Measurements from ENCODE around the gene ZNF746.

- TF ChIP-seq, protein P1, sequence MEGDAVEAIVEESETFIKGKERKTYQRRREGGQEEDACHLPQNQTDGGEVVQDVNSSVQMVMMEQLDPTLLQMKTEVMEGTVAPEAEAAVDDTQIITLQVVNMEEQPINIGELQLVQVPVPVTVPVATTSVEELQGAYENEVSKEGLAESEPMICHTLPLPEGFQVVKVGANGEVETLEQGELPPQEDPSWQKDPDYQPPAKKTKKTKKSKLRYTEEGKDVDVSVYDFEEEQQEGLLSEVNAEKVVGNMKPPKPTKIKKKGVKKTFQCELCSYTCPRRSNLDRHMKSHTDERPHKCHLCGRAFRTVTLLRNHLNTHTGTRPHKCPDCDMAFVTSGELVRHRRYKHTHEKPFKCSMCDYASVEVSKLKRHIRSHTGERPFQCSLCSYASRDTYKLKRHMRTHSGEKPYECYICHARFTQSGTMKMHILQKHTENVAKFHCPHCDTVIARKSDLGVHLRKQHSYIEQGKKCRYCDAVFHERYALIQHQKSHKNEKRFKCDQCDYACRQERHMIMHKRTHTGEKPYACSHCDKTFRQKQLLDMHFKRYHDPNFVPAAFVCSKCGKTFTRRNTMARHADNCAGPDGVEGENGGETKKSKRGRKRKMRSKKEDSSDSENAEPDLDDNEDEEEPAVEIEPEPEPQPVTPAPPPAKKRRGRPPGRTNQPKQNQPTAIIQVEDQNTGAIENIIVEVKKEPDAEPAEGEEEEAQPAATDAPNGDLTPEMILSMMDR (IDR thresholded peaks at IDR 0.05): no peak
- TF ChIP-seq POLR2A (IDR thresholded peaks at IDR 0.05): no peak
These were observed 74.7 kb downstream of the ZNF746 start for GRCh38 chr7:149422914-149423301.
